GOT3 (cell line): Measurements from ENCODE around the gene DPP3.

ENCODE experiments used
- DNase-seq: peaks from one replicate; lab custom pipeline; 2025; ENCODE audit warnings: mixed read lengths; lab: John Stamatoyannopoulos, UW

DPP3 gene

DNA sequence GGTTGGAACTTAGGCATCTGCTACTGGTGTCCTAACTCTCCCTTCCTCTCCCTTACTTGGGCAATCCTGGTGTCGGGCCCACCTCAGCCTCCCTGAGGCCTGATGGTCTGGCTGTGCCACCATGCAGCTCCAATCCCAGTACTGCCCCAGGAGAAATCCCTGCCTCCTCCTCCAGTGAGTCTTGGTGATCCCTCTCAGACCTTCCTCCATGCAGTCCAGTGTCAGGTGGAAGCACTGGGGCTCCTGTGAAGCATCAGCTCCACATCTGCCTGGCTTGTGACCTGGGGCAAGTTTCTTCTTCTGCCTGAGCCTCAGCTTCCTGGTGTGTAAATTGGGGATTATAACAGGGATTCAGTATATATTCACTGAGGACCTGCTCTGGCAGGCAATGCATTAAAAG, 15.3 kb upstream of the DPP3 start:
- no peak for DNase-seq

DNA sequence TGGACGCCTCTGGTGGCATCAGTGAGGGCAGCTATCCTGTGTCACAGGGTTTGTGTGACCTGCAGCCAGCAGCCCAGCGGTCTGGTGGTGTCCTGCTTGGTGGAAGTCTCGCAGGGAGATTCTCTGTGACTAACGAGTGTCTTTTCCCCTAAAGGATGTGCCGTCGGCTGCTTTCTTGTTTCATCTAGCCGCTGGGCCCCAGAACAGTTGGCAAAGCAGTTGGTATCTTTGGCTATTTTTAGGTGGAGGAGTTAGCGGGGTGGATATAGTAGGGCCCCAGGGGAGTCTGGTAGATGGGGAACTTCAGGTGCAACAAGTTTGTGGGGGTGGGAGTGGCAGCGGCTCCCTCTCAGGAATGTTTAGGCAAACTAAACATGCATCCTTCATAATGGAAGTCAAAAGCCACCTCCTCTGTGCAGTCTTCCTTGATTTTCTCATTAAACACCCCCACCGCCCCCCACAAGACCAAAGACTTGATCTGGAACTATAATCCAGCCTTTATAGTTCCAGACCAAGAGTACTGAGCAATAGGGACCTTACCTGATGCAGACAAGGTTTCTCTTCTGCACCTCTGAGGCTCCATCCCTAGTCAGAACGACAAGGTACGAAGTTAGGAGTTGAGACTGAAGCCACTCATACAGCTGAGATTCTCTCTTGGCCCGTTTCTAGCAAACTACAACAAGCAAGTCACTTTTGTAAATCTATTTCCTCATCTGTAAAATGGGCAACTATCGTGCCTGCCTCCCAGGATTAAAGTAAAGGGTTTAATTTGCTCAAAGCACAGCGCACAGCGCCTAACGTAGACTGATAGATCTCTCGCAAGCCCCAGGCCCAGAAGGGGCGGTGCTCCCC, 14.6 kb upstream of the DPP3 start:
- no peak for DNase-seq

DNA sequence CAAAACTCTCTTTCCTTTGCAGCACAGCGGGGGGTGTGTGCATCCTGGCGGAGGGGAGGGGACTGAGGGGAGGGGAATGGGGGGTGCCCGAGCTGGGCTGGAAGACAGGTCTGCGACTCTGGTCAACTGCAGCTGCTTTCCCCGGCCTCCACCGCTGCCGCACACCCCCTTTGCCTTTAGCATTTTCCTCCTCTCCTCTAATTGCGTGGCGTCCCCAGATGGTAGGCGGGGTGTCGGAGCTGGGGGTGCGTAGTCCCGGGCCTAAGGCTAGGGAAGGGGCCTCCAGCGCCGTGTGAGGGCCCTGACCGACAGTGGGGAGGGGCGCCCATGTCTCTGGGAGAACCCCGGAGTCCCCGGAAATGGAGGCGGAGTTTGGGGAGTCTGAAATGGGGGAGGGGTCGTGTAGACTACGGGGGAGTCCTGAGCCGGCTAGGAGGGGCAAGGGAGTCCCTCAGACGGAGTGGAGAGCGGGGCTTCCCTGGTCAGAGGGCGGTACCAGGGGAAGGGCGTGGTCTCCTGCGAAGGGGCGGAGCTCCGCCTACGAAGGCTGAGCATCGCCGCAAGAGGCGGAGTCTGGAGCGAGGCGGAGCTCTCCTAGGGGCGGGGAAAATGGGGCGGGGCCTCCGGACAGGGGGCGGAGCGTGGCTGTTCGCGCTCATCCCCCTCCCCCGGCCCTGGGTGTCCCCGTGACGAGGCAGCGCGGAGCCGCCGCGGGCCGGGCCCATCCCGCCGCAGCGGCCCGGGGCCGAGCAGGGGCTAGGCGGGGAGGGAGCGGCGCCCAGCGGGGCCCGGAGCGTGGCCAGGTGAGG, 13.8 kb upstream of the DPP3 start, which contains the start of gene PELI3:
Gene PELI3 (plus strand): TSS at position 681 of the 809 bp plus-strand sequence. CDS start 1,224 bp downstream, outside the sequence.
- peak; percentile 71 for DNase-seq

DNA sequence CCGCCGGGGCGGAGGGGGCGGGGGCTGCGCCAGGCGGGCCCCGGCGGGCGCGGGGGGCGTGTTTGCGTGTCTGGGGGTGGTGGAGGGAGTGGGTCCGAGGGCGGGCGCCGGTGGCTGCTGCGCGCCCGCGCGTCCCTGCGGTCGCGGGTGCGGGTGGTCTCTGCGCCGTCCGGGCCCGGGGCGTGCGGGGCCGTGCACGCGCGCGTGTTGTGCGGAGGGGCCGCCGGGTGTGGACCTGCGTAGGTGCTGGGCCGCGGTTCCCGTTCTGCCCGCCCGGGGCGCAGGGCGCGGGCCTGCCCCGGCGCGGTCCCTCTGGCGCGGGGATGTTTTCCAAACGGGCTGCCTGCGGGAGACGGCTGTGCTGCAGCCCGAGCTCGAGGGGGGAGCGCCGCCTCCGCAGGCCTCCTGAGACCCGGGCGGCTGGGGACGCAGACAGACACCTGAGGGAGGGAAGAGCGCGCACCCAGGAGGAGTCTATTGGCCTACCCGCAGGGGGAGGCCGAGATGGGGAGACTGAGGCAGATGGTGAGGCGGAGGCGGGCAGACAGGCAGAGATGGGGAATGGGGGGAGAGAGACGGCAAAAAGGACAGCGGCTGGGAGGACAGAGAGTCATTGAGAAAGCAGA, 13.1 kb upstream of the DPP3 start:
- DNase-seq = peak; percentile 67

DNA sequence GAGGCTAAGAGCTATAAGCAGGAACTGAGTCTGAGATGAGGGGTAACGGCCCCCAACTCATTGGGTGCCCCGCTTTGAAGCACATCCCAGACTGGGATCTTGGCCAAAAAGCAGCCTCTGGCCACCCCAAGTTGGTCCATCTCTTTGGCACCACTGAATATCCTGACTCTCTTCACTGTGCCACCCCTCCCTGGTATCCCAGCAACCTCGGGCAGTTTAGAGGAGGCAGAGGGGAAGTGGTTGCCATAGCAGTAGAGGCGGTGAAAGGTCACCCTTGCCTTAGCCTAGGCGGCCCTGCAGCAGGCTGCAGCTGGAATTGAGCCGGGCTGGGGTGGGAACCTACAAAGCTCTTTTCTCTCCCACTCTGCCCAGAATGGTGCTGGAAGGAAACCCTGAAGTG, 12.5 kb upstream of the DPP3 start:
- DNase-seq = no peak

DNA sequence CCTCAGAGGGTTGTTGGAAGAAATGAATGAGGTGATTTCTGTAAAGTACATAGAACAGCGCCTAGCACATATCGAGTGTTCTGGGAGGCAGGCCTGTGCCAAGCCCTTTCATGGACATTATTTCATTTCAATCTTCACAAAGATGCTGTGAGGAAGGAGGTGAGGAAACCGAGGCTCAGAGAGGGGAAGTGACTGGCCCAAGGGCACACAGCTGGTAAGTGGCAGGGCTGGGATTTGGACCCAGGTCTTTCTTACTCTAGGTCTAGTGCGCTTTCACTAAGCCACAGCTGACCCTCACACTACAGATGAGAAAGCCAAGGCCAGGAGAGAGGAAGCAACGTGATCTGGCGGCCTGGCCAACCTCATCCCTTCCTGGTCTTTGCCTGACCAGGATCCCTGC, 11.5 kb upstream of the DPP3 start:
- no peak for DNase-seq

DNA sequence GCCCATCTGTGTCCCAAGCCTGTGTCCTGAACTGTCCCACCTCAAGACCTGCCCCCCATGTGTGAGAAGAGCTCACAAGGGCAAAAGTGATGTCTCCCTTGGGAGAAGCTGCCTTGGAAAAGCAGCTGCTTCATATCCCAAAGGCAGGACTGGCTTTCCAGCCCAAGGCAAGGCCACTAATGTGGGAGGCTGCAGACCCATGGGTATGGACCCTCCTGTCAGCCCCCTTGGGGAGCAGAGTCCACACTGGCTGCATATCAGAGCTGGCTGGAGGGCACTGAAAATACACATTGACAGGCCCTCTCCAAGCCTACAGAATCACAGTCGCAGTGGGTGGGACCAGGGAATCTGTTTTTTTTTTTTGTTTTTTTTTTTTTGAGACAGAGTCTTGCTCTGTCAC, 10.8 kb upstream of the DPP3 start:
- no peak for DNase-seq

DNA sequence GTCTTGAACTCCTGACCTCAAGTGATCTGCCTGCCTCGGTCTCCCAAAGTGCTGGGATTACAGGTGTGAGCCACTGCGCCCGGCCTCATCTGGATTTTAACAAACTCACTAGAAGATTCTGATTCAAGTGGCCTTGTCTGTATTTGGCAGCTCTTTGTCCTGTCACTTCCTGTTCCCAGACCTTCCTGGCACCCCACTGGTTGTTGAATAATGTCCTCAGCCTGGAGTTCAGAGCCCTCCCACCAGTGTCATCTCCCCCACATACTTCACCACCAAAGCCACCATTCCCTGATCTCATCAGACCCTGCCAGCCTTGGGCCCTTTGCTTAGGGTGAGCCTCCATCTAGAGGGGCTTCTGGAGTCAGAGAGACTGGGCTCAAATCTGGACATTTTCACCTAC, 10.2 kb upstream of the DPP3 start:
- no peak for DNase-seq

DNA sequence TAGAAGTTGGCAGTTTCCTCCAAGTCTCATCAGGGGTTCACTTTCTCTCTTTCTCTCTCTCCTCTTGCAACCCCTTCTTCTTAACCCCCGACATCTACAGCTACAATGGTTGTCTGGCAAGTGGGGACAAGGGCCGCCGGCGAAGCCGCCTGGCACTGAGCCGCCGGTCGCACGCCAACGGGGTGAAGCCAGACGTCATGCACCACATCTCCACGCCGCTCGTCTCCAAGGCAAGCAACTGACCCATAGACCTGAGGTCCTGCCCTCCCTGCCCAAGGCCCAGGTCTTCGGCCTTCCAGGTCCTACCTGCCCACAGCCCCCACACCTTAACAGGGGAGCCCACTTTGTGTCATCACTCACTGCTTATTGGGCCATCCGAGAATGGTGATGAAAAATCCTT, 9.1 kb upstream of the DPP3 start:
- DNase-seq = no peak

DNA sequence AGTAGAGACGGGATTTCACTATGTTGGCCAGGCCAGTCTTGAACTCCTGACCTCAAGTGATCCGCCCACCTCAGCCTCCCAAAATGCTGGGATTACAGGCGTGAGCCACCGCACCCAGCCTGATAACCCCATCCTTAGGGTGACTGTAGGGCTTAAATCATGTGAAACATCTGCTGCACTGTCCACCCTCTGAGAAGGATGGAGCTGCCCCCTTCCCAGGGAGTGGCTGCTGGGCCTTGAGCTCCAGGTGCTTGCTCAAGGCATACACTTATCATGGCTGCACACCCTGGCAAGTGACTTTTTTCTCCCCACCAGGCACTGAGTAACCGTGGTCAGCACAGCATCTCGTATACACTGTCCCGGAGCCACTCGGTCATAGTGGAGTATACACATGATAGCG, 8.2 kb upstream of the DPP3 start:
- no peak for DNase-seq

DNA sequence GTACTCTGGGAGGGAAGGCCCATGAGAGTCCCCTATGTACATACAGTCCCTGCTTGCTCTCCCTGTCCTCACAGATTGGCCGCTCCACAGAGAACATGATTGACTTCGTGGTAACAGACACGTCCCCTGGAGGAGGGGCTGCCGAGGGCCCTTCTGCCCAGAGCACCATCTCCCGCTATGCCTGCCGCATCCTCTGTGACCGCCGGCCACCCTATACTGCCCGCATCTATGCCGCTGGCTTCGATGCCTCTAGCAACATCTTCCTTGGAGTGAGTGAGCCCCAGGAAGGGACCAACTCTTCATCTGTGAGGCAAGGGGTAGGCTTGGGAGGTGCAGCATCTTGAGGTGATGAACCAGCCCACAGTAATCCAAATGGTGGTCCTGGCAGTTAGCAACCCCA, 7.1 kb upstream of the DPP3 start:
- no peak for DNase-seq

DNA sequence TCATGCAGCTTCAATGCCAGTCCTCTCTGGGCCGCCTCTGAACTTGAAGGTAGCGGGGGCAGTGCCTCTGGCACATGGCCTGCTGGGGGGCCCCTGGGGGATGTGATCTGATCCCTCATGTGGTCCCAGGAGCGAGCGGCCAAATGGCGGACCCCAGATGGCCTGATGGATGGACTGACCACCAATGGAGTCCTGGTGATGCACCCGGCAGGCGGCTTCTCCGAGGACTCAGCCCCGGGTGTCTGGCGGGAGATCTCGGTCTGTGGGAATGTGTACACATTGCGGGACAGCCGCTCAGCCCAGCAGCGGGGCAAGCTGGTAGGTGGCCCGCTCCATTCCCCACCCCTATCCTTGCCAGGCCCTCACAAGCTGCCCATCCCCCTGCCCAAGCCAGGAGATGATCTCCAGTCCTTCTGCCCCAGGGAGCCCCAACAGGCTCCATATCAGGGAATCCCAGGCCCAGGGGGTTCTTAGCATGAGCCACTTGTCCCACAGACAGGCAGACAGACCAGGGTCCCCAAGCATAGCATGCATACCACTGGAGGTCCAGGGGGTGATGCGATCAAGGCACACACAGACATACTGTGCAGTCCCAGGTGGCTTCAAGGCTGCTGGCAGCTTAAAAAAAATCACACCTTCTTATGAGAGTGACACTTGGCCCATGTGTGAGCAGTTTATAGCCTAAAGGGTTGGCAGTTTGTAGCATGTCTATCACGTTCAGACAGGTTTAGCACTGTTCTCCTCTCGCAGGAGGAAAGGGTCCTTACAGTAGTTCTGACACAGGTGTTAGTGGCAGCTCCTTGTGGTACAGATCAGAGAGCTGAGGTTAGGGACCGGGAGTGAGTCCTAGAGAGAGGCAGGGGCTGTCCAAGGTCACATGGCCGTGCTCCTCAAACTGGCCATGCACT, 6.4 kb upstream of the DPP3 start:
- DNase-seq = no peak

DNA sequence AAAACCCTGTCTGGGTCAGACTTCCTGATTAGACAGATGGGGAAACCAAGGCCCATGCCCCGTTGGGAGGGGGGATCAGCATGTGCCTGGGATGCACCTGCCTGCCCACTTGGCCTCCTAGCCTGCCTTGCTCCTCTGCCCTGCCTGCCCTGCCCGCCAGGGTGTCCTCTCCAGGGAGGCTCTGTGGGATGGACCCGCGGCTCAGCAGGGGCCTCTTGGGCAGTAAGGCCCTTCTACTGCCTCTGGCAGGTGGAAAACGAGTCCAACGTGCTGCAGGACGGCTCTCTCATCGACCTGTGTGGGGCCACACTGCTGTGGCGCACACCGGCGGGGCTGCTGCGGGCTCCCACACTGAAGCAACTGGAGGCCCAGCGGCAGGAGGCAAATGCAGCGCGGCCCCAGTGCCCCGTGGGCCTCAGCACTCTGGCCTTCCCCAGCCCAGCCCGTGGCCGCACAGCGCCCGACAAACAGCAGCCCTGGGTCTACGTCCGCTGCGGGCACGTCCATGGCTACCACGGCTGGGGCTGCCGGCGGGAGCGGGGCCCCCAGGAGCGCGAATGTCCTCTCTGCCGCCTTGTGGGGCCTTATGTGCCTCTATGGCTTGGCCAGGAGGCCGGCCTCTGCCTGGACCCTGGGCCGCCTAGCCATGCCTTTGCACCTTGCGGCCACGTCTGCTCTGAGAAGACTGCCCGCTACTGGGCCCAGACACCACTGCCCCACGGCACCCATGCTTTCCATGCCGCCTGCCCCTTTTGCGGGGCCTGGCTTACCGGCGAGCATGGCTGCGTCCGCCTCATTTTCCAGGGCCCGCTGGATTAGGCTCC, 4.7 kb upstream of the DPP3 start:
- DNase-seq = no peak

DNA sequence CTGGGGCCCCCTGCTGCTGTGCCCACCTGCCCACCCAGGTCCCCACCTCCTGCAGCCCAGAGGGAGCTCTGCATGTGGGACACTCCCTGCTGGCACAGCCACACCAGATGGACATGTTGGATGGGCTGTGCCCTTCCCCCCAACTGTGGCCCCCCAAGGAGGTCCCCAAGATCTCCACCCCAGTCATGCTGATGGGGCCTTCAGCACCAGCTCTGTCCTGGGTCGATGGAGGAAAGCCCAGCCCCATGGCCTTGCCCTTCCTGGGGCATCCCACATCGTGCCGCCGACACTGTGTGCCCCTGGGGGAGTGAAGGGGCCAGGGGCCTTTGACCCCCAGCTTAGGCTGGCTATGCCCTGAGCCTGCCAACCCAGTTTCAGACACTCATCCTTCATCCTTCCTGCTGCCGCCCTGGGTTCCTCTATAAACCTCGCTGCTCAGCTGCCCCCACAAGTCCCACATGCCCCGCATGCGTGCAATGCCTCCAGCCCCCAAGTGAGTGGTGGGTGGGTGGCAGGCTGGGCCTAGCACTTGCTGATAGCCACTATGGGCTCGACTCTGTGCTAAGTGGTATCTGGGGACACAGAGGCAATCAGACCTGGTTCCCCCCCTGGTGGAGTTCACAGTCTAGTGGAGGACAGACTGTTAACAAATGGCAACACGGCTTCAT, 3.9 kb upstream of the DPP3 start:
- no peak for DNase-seq

DNA sequence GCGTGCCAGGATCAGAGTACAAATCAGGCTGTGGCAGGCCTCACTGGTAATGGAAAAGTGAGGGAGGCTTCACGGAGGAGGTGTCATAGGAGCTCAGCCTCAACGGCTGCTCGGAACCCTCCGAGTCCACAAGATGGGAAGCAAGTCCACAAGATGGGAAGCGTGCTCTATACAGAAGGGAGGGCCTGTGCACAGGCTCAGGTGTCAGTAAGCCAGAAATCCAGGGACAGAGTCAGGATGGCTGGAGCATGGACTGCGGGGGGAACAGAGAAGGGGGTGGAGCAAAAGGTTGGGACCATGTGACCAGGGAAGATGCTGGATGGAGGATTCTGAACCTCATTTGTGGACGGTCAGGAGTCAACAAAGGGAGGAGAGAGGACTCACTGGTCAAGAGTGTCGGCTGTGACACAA, 3.4 kb upstream of the DPP3 start:
- DNase-seq = no peak

DNA sequence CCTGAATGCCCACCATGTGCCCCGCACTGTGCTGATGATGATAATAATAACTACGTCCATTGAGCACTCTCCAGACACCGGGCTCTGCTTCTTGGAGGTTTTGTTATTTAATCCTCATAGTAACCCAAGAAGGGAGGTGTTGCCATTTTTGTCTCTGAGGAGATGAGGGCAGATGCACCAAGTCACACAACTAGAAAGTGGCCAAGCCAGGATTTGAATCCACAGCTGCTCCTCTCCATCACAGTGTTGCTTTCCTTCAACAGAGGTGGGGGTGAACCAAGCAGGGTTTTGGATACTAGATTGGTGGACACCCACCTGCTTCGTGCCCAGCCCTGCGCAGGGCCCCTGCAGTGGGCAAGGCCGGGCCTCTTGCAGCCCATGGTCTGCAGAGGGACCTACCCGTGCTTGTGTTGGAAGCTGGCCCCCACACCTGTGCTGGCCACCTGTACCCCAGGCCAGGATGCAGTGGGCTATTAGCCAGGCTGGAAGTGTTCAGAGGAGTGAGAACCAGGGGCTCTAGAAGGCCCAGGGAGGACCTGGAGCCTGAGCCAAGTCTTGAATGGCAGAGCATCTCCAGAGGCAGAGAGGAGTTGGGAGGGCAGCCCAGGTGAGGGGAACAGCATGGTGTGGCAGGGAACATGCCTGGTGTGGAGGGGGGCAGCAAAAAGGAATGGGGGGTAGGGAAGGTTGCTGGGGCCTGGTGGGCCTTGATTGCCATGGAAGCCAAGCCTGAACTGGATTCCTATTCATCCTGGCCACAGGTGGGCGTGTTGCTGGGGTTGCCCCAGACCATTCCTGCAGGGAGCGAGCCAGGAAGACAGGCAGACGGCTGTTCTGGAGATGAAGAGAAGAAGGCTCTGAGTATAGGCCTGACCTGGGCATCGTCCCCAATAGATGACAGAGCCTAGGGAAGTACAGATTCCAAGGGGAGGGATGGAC, 2.7 kb upstream of the DPP3 start:
- DNase-seq = no peak

DNA sequence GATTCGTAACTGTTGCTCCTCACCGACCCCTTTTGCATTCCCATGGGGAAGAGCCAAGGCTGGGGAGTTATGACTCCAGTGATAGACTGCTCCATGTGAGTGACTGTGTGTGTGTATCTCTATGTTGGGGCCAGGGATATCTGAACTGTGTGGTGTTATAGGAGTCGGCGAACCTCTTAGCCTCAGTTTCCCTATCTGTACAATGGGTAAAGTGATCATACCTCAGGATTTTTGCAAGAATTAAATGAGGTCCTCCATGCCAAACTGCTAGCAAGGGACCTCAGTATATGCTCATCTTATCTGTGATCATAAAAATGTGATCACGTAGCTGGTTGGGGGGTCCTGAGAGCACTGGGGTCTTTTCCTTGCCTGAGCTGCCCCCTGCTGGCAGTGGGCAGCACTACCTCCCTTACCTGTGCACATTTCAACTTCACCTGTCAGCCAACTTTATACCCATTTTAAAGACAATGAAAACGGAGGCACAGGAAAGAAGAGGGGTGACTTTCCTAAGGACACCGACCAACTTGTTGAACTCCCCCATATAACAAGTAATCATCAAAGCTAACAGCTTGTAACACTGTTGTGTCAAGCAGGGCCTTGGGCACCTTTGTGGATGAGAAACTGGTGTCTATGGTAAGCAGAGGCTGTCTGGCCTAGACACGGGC, 1.4 kb upstream of the DPP3 start:
- no peak for DNase-seq

DNA sequence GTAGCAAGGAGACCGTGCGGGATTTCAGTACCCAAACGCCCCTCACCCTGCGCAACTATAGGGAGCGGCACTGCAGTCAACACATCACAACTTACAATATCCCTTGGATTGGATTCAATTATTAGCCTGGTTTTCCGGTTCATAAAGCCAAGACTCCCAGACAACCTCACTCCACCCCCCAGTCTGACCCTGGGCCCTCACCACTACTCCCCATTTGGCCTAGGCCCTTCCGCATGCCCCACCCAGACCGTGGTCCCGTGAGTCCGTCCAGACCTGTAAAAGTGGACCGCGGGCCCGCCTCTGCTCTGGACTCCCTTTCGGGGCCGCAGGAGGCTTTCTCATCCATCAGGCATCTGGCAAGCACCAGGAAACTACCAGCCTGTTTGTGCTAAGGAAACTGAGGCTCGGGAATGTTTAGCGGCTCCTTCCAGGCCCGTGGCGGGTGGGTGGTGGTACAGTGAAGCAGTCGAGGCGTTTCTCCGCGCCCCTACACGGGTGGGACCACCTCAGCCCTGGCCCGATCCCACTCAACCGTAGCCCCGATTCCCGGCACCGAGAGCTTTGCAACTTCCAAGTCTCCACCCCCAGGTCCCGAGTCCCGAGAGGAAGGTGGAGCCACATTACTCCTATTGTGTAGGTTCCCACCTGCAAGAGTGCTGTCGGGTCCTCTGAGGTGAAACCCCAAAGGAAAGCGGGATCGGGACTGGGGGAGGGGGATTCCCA, 679 bp upstream of the DPP3 start:
- no peak for DNase-seq
